Colonic mucosa (tissue), 4 donors: ENCODE data around the gene ROBO1. TPM values are rescaled to one million over a fixed set of nuclear protein-coding genes. Genes with fewer than 3 reads are reported as not detected.

ENCODE experiments used
- DNase-seq: peaks from one replicate; pipeline ENCODE4 v3.0.0-alpha.2; 2020
- H3K27ac ChIP-seq: fragments of 200-600 bp; one replicate; pipeline ENCODE4 v1.8.0; 2021
- H3K27me3 ChIP-seq: fragments of 200-600 bp; one replicate; pipeline ENCODE4 v1.8.0; 2021
- H3K36me3 ChIP-seq: fragments of 200-600 bp; one replicate; pipeline ENCODE4 v1.8.0; 2021
- H3K4me1 ChIP-seq: fragments of 200-600 bp; one replicate; pipeline ENCODE4 v1.8.0; 2021; ENCODE audit warnings: mild to moderate bottlenecking
- H3K4me3 ChIP-seq: fragments of 200-600 bp; one replicate; pipeline ENCODE4 v1.8.0; 2021
- H3K9ac ChIP-seq, 2 donors: one replicate each; pipeline ENCODE4 v1.7.0; 2013; ENCODE audit warnings: control low read depth in 2 of 2, low read depth in 2 of 2, low read length in 2 of 2
- H3K9me3 ChIP-seq: fragments of 200-600 bp; one replicate; pipeline ENCODE4 v1.8.0; 2021
- CTCF ChIP-seq: fragments of 200-600 bp; IDR thresholded peaks from one replicate; pipeline ENCODE4 v1.8.0; 2022; ENCODE audit warnings: antibody characterized with exemption, mild to moderate bottlenecking
- intact Hi-C: fragments of 100-400 bp; cut with DNase I; formaldehyde crosslinking; loops from one replicate; pipeline ENCODE4 v1.14.1; 2022
- total RNA-seq, 2 donors: library from RNA; stranded (reverse); fragmentation: NEBNext Ultra II Directional in 1 of 2; extraction: Animal tissue kit (Norgen Biotek cat#: 25700) in 1 of 2; gene quantifications; one replicate each; pipeline ENCODE4 v1.2.1, GENCODE V29; 2021
- donor health status: healthy.
- donor health status: DM: no; HTN: no; CAD: no.
- donor health status: DM: no; HTN: no; CAD: no.

Gene ROBO1
- total RNA-seq, 2 donors from 2014 or later: 8.1 to 9.4 TPM

- H3K9ac ChIP-seq: no peak overlapping the region
Observed at GRCh38 chr3:79558943-79559342, 208.9 kb downstream of the ROBO1 start.

GRCh38 chr3:79555655-79556054 is 212.1 kb downstream of the ROBO1 start:
- H3K36me3 ChIP-seq: no peaks in the 10 kb centered on the region
- no peak overlapping the region for H3K4me3 ChIP-seq
- intact Hi-C loops: no loop called here
- no peaks in the 10 kb centered on the region for H3K9me3 ChIP-seq
- DNase-seq: no peak
- H3K4me1 ChIP-seq: no peaks in the 10 kb centered on the region
- no peak overlapping the region for H3K27ac ChIP-seq
- no peak overlapping the region for H3K9ac ChIP-seq
- TF ChIP-seq CTCF: no peak
- no peaks in the 10 kb centered on the region for H3K27me3 ChIP-seq

More at GRCh38 chr3:79558943-79559342, 208.9 kb downstream of the ROBO1 start:
- no peaks in the 10 kb centered on the region for H3K36me3 ChIP-seq
- H3K27ac ChIP-seq: no peak overlapping the region
- no peaks in the 10 kb centered on the region for H3K9me3 ChIP-seq
- H3K27me3 ChIP-seq: no peaks in the 10 kb centered on the region
- DNase-seq: no peak
- H3K4me1 ChIP-seq: no peaks in the 10 kb centered on the region
- intact Hi-C loops: no loop called here
- H3K4me3 ChIP-seq: no peak overlapping the region
- no peak for TF ChIP-seq CTCF

GRCh38 chr3:79551997-79552396 is 215.8 kb downstream of the ROBO1 start:
- Histone ChIP-seq H3K27ac (no peak overlapping the region), H3K9me3 (no peaks in the 10 kb centered on the region), H3K27me3 (no peaks in the 10 kb centered on the region), H3K4me3 (no peak overlapping the region), H3K9ac (no peak overlapping the region), H3K4me1 (no peaks in the 10 kb centered on the region), H3K36me3 (no peaks in the 10 kb centered on the region)
- no peak for DNase-seq
- TF ChIP-seq CTCF: no peak
- intact Hi-C loops: no loop called here

- TF ChIP-seq CTCF: no peak
- intact Hi-C loops: no loop called here
- DNase-seq: no peak
- Histone ChIP-seq H3K27me3 (no peaks in the 10 kb centered on the region), H3K9me3 (no peaks in the 10 kb centered on the region), H3K36me3 (no peaks in the 10 kb centered on the region), H3K9ac (no peak overlapping the region), H3K4me3 (no peak overlapping the region), H3K4me1 (no peaks in the 10 kb centered on the region), H3K27ac (no peak overlapping the region)
Observed at GRCh38 chr3:79551321-79551892, 216.4 kb downstream of the ROBO1 start.

GRCh38 chr3:79543218-79543982 is 224.4 kb downstream of the ROBO1 start:
- Histone ChIP-seq H3K27me3 (no peaks in the 10 kb centered on the region), H3K4me1 (no peaks in the 10 kb centered on the region), H3K4me3 (no peak overlapping the region), H3K36me3 (no peaks in the 10 kb centered on the region), H3K9me3 (no peaks in the 10 kb centered on the region), H3K27ac (no peak overlapping the region), H3K9ac (no peak overlapping the region)
- DNase-seq: no peak
- intact Hi-C loops: no loop called here
- TF ChIP-seq CTCF: no peak
